Subcutaneous adipose tissue (tissue), 4 donors: Measurements from ENCODE around the gene C1orf198. TPM values are rescaled to one million over a fixed set of nuclear protein-coding genes. Genes with fewer than 3 reads are reported as not detected.

ENCODE experiments used
- CTCF ChIP-seq: fragments of 450-650 bp; IDR thresholded peaks from one replicate; pipeline ENCODE4 v1.5.1; 2016; ENCODE audit warnings: low read depth, mild to moderate bottlenecking, control low read depth, antibody characterized with exemption, moderate library complexity
- total RNA-seq, 4 donors: library from RNA; depleted of rRNA; stranded (reverse); fragments of >200 nt; gene quantifications; one replicate each; pipeline ENCODE4 v1.1.0, GENCODE V29; 2016

The C1orf198 gene
- total RNA-seq, 4 donors from 2014 or later: 37.4 to 103 (median 48.1) TPM

- no peak for TF ChIP-seq CTCF
Measured at GRCh38 chr1:230797942-230798365, 70.4 kb downstream of the C1orf198 start.

- TF ChIP-seq CTCF: no peak
Measured at GRCh38 chr1:230797376-230797920, 70.9 kb downstream of the C1orf198 start.

- TF ChIP-seq CTCF: no peak
Measured at GRCh38 chr1:230796626-230797025, 71.7 kb downstream of the C1orf198 start.

- TF ChIP-seq CTCF: no peak
Measured at GRCh38 chr1:230794871-230795605, 73.3 kb downstream of the C1orf198 start.

- no peak for TF ChIP-seq CTCF
Measured at GRCh38 chr1:230794431-230794830, 73.9 kb downstream of the C1orf198 start.

GRCh38 chr1:230793463-230793745 lies 74.9 kb downstream of the C1orf198 start:
- no peak for TF ChIP-seq CTCF

GRCh38 chr1:230792691-230793462 lies 75.4 kb downstream of the C1orf198 start:
- TF ChIP-seq CTCF: no peak
